HPDE6-E6E7 (cell line): ENCODE results near the gene CCDC167.
"Not testable (repeated sequence)": the region's sequence is repeated elsewhere in the genome, so short reads cannot be mapped to it uniquely, and the experiment has no call there.

Experiments used
- DNase-seq: peaks from one replicate; pipeline ENCODE4 v3.0.0; 2011; ENCODE audit warnings: missing footprints; ENCODE audit errors: extremely low spot score

The CCDC167 gene

GRCh38 chr6:37511201-37511600 lies 11.5 kb upstream of the CCDC167 start:
- DNase-seq = no peak

- DNase-seq = no peak
Measured at GRCh38 chr6:37507690-37508421, 8.2 kb upstream of the CCDC167 start.

GRCh38 chr6:37507077-37507476 lies 7.4 kb upstream of the CCDC167 start:
- no peak for DNase-seq

GRCh38 chr6:37506479-37506878 lies 6.8 kb upstream of the CCDC167 start:
- DNase-seq = no peak

- DNase-seq = no peak
Measured at GRCh38 chr6:37504024-37504423, 4.3 kb upstream of the CCDC167 start.

GRCh38 chr6:37503309-37503965 lies 3.7 kb upstream of the CCDC167 start:
- no peak for DNase-seq

GRCh38 chr6:37502703-37503291 lies 3.1 kb upstream of the CCDC167 start:
- DNase-seq = no peak

- no peak for DNase-seq
Measured at GRCh38 chr6:37501632-37502491, 2.2 kb upstream of the CCDC167 start.

GRCh38 chr6:37500904-37501303 lies 1.2 kb upstream of the CCDC167 start:
- DNase-seq = not testable (repeated sequence)

- no peak for DNase-seq
Measured at GRCh38 chr6:37500294-37500608, 558 bp upstream of the CCDC167 start.

GRCh38 chr6:37496951-37497885 lies 2.5 kb downstream of the CCDC167 start:
- no peak for DNase-seq

GRCh38 chr6:37495244-37495934 lies 4.3 kb downstream of the CCDC167 start:
- DNase-seq = no peak

GRCh38 chr6:37493661-37493995 lies 6.1 kb downstream of the CCDC167 start:
- DNase-seq = no peak

GRCh38 chr6:37492991-37493660 lies 6.6 kb downstream of the CCDC167 start:
- DNase-seq = no peak

GRCh38 chr6:37492236-37492972 lies 7.3 kb downstream of the CCDC167 start:
- DNase-seq = no peak

GRCh38 chr6:37491830-37492208 lies 7.9 kb downstream of the CCDC167 start:
- no peak for DNase-seq

GRCh38 chr6:37491171-37491829 lies 8.4 kb downstream of the CCDC167 start:
- DNase-seq = no peak

GRCh38 chr6:37490536-37491170 lies 9.0 kb downstream of the CCDC167 start:
- no peak for DNase-seq
